Activated CD4-positive, alpha-beta memory T cell treated with anti-CD3 and anti-CD28 coated beads, Interleukin-2, amount 10 ng/mL, durations not matched to agents 7 days and 5 days (primary cell): ENCODE results near the gene NHLRC1. TPM values are rescaled to one million over a fixed set of nuclear protein-coding genes. Genes with fewer than 3 reads are reported as not detected.
A peak's percentile ranks its signal among the peaks of the same experiment; 100 is the strongest.

Experiments used
- CTCF ChIA-PET: fragments of 350-600 bp; sonication (Branson Sonifier 250); formaldehyde crosslinking; loops from one replicate; lab custom pipeline; 2021; ENCODE audit warnings: antibody characterized with exemption, inconsistent platforms; lab: Charles Lee
- POLR2A ChIA-PET: fragments of 350-600 bp; sonication (Branson Sonifier 250); formaldehyde crosslinking; loops from one replicate; lab custom pipeline; 2021; ENCODE audit warnings: antibody characterized with exemption; lab: Charles Lee
- DNase-seq: peaks from one replicate; pipeline ENCODE4 v3.0.0-alpha.2; 2020
- H3K27ac Mint-ChIP-seq: one replicate; pipeline ENCODE4 v1.8.0; 2021; ENCODE audit warnings: mild to moderate bottlenecking, mixed read lengths
- H3K27me3 Mint-ChIP-seq: one replicate; pipeline ENCODE4 v1.8.0; 2021; ENCODE audit warnings: mixed read lengths
- H3K36me3 Mint-ChIP-seq: one replicate; pipeline ENCODE4 v1.8.0; 2021; ENCODE audit warnings: low read depth, mixed read lengths
- H3K4me1 Mint-ChIP-seq: one replicate; pipeline ENCODE4 v1.8.0; 2021; ENCODE audit warnings: mixed read lengths
- H3K4me3 Mint-ChIP-seq: one replicate; pipeline ENCODE4 v1.8.0; 2021; ENCODE audit warnings: mild to moderate bottlenecking, mixed read lengths
- H3K9me3 Mint-ChIP-seq: one replicate; pipeline ENCODE4 v1.8.0; 2021; ENCODE audit warnings: mixed read lengths
- total RNA-seq, 2 experiments: library from RNA; stranded (reverse); gene quantifications; one replicate each; pipeline ENCODE4 v1.2.3, GENCODE V29; 2021

NHLRC1 gene
- total RNA-seq = under 1 TPM; 0.15 to 0.20 TPM

DNA sequence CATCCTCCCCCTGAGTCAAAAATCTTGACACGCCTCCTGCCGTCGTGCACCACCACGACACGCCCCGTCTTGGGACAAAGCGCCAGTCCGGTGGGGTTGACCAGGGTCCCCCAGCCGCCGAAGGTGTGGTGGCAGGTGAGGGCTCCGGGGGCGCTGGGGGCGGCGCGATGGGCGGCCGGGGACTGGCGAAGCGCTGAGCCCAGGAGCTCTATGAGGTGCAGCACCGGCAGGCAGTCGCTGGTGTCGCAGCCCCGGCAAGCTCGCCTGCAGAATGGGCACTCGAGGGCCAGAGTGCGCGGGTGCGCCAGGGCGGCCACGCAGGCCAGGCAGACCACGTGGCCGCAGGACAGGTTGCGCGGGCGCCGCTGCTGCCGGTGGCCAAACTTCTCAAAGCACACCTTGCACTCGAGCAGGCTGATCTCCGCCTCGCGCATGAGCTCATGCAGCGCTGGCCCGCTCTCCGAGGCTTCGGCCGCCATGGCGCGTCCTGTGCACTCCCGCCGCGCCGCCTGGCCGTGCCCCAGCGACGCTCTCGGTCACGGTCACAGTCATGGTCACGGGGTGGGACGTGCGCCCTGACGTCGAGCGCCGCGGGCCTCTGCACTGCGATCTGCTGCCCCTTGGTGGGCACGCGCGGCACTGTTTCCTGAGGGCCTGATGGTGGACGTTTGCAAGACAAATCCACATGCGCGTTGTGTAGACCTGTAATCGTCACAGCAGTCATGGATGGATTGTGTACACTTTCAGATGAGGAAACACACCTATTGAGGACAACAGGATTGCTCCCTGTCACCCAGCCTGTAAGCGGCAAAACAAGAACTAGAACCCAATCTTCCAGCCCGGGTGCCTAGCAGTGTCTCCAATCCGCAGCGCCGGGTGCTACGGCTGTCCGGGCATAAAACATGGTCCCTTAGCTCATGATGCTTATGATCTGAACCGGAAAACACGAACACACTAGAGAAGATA, at the start of gene NHLRC1:
TSS of gene NHLRC1 (minus strand) at position 550 of the 966 bp plus-strand sequence. CDS start at position 479, 71 bp downstream.
- Mint-ChIP-seq H3K36me3 (no peaks in the 10 kb centered on the region), H3K9me3 (no peaks in the 10 kb centered on the region), H3K27me3 (peaks cover 46% of the 10 kb centered on the region), H3K4me1 (peaks cover 11% of the 10 kb centered on the region), H3K27ac (peak within 1 kb of the TSS; percentile 11), H3K4me3 (peak within 1 kb of the TSS; percentile 53)
- ChIA-PET POLR2A (interaction anchor here (0.7 kb wide), 1 partner anchor 420 kb away, joined by 3 read pairs; no protein-coding TSS in a partner anchor), CTCF (interaction anchor here (0.6 to 2.3 kb wide), 3 partner anchors 33 to 173 kb away, joined by 3 to 8 read pairs (median 3); partner anchors contain the start of genes KDM1B and TPMT)
- peak; percentile 77 for DNase-seq

DNA sequence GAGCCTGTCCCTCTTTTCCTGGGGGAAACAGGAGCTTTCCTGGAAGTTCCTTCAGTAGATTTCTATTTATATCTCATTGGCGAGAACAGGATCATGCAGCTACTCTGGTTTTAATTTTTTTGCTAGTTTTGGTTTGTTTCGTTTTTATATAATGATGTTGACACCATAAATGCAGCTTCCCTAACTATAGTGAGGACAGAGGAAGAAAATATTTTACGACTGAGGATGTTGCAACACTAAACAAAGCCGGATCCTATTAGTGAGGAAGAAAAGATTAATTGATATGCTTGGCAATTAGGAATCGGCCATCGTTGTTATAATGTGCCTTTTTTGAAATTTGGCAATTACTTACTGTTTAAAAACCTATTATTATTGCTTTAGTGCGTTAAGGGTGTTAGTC, 49.4 kb upstream of the NHLRC1 start:
- H3K36me3 Mint-ChIP-seq = peaks cover 44% of the 10 kb centered on the region
- H3K27ac Mint-ChIP-seq = no peak overlapping the region
- POLR2A ChIA-PET = no interaction called here
- H3K9me3 Mint-ChIP-seq = peaks cover 4% of the 10 kb centered on the region
- no peak overlapping the region for H3K4me3 Mint-ChIP-seq
- no peak for DNase-seq
- no peaks in the 10 kb centered on the region for H3K4me1 Mint-ChIP-seq
- CTCF ChIA-PET = no interaction called here
- no peaks in the 10 kb centered on the region for H3K27me3 Mint-ChIP-seq

DNA sequence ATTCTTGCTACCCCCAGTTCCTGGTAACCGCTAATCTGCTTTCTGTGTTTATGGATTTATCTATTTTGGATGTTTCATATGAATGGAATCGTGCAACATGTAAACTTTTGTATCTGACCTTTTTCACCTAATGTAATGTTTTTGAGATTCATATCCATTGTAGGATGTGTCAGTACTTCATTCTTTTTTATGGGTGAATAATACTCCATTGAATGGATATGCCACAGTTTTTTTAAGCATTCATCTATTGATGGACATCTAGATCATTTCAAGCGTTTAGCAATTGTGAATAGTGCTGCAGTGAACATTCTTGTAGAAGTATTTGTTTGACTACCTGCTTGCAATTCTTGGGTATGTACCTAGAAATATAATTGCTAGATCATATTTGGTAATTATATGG, 45.8 kb upstream of the NHLRC1 start:
- peaks cover 27% of the 10 kb centered on the region for H3K36me3 Mint-ChIP-seq
- no peak for DNase-seq
- POLR2A ChIA-PET = no interaction called here
- no peaks in the 10 kb centered on the region for H3K4me1 Mint-ChIP-seq
- H3K27me3 Mint-ChIP-seq = no peaks in the 10 kb centered on the region
- no peak overlapping the region for H3K27ac Mint-ChIP-seq
- H3K9me3 Mint-ChIP-seq = no peaks in the 10 kb centered on the region
- no peak overlapping the region for H3K4me3 Mint-ChIP-seq
- CTCF ChIA-PET = no interaction called here

DNA sequence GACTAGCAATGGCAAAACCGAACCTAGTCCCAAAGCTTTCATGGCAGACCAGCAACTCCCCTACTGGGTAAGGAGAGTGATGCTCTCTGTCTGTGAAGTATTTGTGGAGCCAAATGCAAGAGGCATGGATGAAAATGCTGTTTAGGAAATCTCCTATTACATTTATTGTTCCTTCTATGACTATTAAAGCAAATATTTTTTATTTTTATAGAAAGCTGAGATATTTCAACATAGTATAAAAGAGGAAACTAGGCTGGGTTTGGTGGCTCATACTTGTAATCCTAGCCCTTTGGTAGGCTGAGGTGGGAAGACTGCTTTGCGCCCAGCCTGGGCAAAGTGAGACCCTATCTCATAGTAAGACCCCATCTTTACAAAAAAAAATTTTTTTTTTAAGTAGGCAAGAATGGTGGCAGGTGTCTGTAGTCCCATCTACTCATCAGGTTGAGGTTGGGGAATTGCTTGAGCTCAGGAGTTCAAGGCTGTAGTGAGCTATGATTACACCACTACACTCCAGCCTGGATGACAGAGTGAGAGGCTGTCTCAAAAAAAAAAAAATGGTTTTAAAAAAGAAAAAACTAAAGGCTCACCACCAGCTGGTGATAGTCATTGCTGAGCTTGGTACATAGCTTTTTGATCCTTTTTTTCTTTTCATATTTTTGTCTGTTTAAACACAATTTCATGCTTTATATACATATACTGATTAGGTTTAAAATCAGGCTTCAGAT, 44.0 kb upstream of the NHLRC1 start:
- CTCF ChIA-PET = no interaction called here
- H3K4me1 Mint-ChIP-seq = peaks cover 3% of the 10 kb centered on the region
- POLR2A ChIA-PET = no interaction called here
- H3K27ac Mint-ChIP-seq = no peak overlapping the region
- peaks cover 35% of the 10 kb centered on the region for H3K36me3 Mint-ChIP-seq
- no peaks in the 10 kb centered on the region for H3K9me3 Mint-ChIP-seq
- no peak overlapping the region for H3K4me3 Mint-ChIP-seq
- H3K27me3 Mint-ChIP-seq = no peaks in the 10 kb centered on the region
- DNase-seq = no peak

DNA sequence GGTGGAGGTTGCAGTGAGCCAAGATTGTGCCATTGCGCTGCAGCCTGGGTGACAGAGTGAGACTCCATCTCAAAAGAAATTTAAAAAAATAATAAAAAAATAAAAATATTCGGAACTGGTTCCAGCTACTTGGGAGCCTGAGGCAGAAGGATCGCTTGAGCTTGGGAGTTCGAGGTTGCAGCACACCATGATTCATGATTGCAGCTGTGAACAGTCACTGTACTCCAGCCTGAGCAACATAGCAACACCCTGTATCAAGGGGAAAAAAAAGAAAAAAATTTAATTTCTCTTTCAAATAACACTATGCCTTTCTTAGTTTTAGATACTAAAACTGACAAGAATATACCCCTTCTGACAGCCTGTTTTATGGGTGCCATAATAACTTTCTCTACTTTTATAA, 43.3 kb upstream of the NHLRC1 start:
- Mint-ChIP-seq H3K9me3 (no peaks in the 10 kb centered on the region), H3K27me3 (no peaks in the 10 kb centered on the region), H3K4me1 (peaks cover 10% of the 10 kb centered on the region), H3K27ac (no peak overlapping the region), H3K36me3 (peaks cover 41% of the 10 kb centered on the region), H3K4me3 (no peak overlapping the region)
- DNase-seq = no peak
- POLR2A ChIA-PET = no interaction called here
- CTCF ChIA-PET = no interaction called here

DNA sequence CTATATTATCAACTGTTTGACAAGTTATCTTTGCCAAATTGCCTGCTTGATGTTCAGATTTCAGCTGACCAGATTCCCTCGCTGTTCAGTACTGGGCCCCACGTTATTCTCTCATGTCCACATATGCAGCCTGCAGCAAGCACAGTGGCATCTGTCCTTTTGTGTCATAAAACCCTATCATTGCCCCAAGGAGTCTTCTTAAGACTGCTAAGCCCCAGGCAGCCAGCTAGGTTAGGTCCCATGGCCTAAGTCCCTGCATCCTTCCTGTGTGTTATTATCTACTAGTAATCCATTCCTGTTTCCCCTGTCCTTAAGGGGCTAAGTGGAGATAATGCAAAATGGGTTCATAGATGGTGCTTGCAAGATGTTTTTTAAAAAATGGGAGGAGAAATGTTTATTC, 39.9 kb upstream of the NHLRC1 start:
- CTCF ChIA-PET = interaction anchor here (0.5 kb wide), 1 partner anchor 186 kb away, joined by 5 read pairs; no protein-coding TSS in a partner anchor

DNA sequence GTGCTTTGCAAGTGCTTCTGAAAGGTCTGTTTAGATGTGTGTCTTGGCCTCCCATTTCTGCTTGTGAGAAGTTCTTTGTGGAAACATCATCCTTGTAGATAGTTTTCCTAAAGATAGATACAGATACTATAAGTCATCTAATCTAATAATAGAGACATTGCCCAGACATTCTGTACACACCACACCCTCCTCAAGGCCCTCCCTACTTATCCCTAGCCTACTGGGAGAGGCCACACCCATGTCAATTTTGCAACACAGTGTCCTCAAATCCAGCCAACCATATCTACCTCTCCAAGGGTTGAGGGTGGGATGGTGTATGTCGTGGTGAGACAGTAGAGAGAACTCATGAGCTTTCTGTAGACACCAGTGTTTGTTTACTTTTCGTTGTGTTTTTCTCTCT, 39.0 kb upstream of the NHLRC1 start:
- no peaks in the 10 kb centered on the region for H3K27me3 Mint-ChIP-seq
- H3K4me1 Mint-ChIP-seq = peaks cover 16% of the 10 kb centered on the region
- no peak for DNase-seq
- H3K4me3 Mint-ChIP-seq = no peak overlapping the region
- ChIA-PET CTCF (no interaction called here), POLR2A (interaction anchor here (0.7 kb wide), 1 partner anchor 80 kb away, joined by 3 read pairs; no protein-coding TSS in a partner anchor)
- no peak overlapping the region for H3K27ac Mint-ChIP-seq
- no peaks in the 10 kb centered on the region for H3K9me3 Mint-ChIP-seq
- H3K36me3 Mint-ChIP-seq = peaks cover 37% of the 10 kb centered on the region

More for the DNA sequence above, 39.9 kb upstream of the NHLRC1 start:
- Mint-ChIP-seq H3K4me3 (no peak overlapping the region), H3K36me3 (peaks cover 37% of the 10 kb centered on the region), H3K4me1 (peaks cover 15% of the 10 kb centered on the region), H3K27me3 (no peaks in the 10 kb centered on the region), H3K9me3 (no peaks in the 10 kb centered on the region), H3K27ac (no peak overlapping the region)
- POLR2A ChIA-PET = interaction anchor here (1.0 kb wide), 1 partner anchor 100 kb away, joined by 4 read pairs; no protein-coding TSS in a partner anchor
- DNase-seq = no peak

DNA sequence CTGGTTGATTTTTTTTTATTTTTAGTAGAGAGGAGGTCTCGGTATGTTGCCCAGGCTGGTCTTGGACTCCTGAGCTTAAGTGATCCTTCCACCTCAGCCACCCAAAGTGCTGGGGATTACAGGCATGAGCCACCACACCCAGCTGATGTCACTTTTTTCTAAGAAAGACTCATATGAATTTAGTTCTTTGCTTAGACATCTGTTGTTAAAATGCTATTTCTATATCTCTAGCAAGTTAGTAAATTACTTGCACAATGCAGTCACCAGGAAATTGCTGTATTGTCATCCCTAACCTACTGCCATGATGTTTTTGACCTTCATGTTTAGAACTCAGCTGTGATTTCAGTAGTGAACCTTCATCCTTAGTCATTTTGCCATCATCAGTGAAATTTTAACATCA, 38.4 kb upstream of the NHLRC1 start:
- Mint-ChIP-seq H3K9me3 (no peaks in the 10 kb centered on the region), H3K36me3 (peaks cover 37% of the 10 kb centered on the region), H3K27ac (peak overlapping the region; percentile 22), H3K4me1 (peaks cover 22% of the 10 kb centered on the region), H3K4me3 (no peak overlapping the region), H3K27me3 (no peaks in the 10 kb centered on the region)
- POLR2A ChIA-PET = interaction anchor here (0.7 kb wide), 1 partner anchor 80 kb away, joined by 3 read pairs; no protein-coding TSS in a partner anchor
- no peak for DNase-seq
- CTCF ChIA-PET = interaction anchor here (0.7 kb wide), 1 partner anchor 104 kb away, joined by 3 read pairs; the partner anchor contains the start of gene DEK

DNA sequence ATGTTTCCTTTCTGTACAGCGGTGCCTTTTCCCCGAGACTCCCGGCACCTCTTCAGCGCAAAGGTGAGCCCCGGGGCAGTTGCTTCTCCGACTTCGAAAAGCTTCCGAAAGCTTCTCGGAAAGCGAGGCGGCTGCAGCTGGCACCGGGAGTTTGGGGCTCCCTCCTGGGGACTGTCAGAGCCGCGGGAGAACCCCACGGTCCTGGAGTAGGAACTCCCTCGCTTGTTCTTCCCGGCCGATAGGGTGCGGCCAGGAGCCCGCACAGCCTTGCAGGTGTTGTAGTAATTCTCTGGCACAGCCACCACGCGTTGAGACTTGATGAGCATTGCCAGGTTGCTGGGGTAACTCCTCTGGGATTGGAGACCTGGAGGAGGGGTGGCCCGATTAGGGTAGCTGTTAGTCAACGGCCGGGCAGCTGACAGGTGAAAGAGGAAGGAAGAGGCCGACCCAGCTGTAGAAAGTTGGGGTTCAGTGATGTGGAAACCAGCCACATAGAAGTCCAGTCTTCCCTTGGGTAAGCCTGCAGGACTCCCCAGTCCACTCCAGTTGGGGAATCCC, 33.5 kb upstream of the NHLRC1 start:
- peaks cover 8% of the 10 kb centered on the region for H3K36me3 Mint-ChIP-seq

DNA sequence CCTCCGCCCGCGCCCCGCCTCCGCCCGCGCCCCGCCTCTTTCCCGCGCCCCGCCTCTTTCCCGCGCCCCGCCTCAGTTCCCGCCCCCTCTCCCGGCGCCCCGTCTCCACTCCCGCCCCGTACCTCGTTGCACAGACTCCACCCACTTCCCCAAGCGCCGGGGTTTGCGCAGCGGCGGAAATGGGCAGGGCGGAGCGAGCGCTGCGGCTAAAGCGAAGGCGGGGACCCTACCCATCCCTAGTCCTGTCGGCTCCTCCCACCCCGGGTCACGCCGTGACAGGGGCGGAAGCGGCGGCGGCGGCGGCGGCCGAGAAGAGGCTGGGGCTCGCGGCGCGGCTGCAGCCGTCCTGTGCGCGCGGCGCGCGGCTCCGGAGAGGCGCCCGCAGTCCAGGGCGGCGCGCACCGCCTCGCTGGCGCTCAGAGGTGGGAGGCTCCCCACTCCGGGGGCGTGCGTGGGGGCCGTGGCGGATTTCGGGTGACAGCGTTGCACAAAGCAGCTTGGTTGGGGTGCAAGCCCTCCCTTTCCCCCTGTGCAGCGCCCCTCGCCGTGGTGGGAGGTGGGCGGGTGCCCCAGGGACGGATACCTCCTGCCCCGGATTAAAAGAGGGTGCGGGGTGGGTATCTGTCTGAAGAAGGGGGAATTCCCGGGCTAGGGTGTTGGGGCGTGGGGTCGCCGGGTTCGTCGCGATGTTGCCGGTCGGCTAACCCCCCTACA, 32.8 kb upstream of the NHLRC1 start, which contains the start of gene KDM1B:
TSS of gene KDM1B (plus strand) at position 273 of the 714 bp plus-strand sequence. CDS start 4,474 bp downstream, outside the sequence.
- peak within 1 kb of the TSS; percentile 90 for H3K27ac Mint-ChIP-seq
- no peaks in the 10 kb centered on the region for H3K27me3 Mint-ChIP-seq
- ChIA-PET CTCF (interaction anchor here (2.5 kb wide), 1 partner anchor 33 kb away, joined by 8 read pairs; the partner anchor contains the start of gene NHLRC1), POLR2A (interaction anchor here (0.9 to 1.8 kb wide), 9 partner anchors 9 to 555 kb away, joined by 3 to 7 read pairs (median 4); partner anchors contain the start of genes DEK, FAM8A1 and NUP153)
- peak within 1 kb of the TSS; percentile 99 for H3K4me3 Mint-ChIP-seq
- no peaks in the 10 kb centered on the region for H3K9me3 Mint-ChIP-seq
- H3K4me1 Mint-ChIP-seq = peaks cover 33% of the 10 kb centered on the region
- peaks cover 6% of the 10 kb centered on the region for H3K36me3 Mint-ChIP-seq
- peak; percentile 99 for DNase-seq

More for the DNA sequence above, 33.5 kb upstream of the NHLRC1 start:
- CTCF ChIA-PET = interaction anchor here (2.5 kb wide), 1 partner anchor 34 kb away, joined by 8 read pairs; the partner anchor contains the start of gene NHLRC1
- H3K27ac Mint-ChIP-seq = peak overlapping the region; percentile 65
- POLR2A ChIA-PET = interaction anchor here (0.9 to 1.8 kb wide), 6 partner anchors 8 to 449 kb away, joined by 3 to 7 read pairs (median 4); partner anchors contain the start of genes DEK and NUP153
- peaks cover 35% of the 10 kb centered on the region for H3K4me1 Mint-ChIP-seq
- no peaks in the 10 kb centered on the region for H3K9me3 Mint-ChIP-seq
- peak overlapping the region; percentile 99 for H3K4me3 Mint-ChIP-seq
- H3K27me3 Mint-ChIP-seq = no peaks in the 10 kb centered on the region
- DNase-seq = peak; percentile 41

DNA sequence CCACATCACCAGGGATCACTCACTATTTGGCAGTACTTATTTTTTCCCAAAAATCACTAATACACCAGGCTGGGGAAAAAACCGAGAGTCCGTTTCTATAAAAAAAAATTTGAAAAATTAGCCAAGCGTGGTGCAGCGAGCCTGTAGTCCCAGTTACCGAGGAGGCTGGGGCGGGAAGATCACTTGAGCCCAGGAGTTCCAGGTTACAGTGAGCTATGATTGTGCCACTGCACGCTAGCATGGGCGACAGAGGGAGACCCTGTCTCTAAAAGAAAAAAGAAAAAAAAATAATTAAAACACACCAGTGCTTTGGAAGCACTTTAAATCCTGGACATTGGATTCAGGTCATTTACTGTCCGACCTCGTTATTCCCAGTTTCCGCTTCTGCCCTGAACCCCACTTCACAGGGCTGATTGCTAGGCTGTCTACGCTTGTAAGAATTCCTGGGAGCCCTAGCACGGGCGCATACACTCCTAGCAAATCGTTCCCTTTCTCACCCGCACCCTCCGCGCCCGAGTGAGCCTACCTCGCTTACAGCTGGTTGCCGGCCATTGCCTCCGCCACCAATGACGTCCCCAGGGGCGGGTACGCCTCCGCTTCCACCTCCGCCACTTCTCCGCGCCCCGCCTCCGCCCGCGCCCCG, 32.2 kb upstream of the NHLRC1 start, which contains the start of gene TPMT:
TSS of gene TPMT (minus strand) at position 571 of the 643 bp plus-strand sequence. CDS start 5,950 bp downstream, outside the sequence.
- no peak for DNase-seq
- H3K4me1 Mint-ChIP-seq = peaks cover 30% of the 10 kb centered on the region
- POLR2A ChIA-PET = interaction anchor here (1.0 to 1.8 kb wide), 8 partner anchors 16 to 554 kb away, joined by 3 to 7 read pairs (median 4); partner anchors contain the start of genes DEK, FAM8A1 and NUP153
- no peaks in the 10 kb centered on the region for H3K9me3 Mint-ChIP-seq
- CTCF ChIA-PET = interaction anchor here (2.5 kb wide), 1 partner anchor 32 kb away, joined by 8 read pairs; the partner anchor contains the start of gene NHLRC1
- peak within 1 kb of the TSS; percentile 90 for H3K27ac Mint-ChIP-seq
- no peaks in the 10 kb centered on the region for H3K27me3 Mint-ChIP-seq
- H3K36me3 Mint-ChIP-seq = peaks cover under 1% of the 10 kb centered on the region
- H3K4me3 Mint-ChIP-seq = peak within 1 kb of the TSS; percentile 99
